Heart left ventricle (tissue), 16 donors: ENCODE measurements around the gene CSNK1D. TPM values are rescaled to one million over a fixed set of nuclear protein-coding genes. Genes with fewer than 3 reads are reported as not detected.
A peak's percentile ranks its signal among the peaks of the same experiment; 100 is the strongest.
"Not testable (repeated sequence)": the region's sequence is repeated elsewhere in the genome, so short reads cannot be mapped to it uniquely, and the experiment has no call there.

Source experiments
- ATAC-seq, 4 donors: fragments of 200-7000 bp; cut with Tn5 transposase; one replicate each; pipeline ENCODE4 v1.9.1; 2020 to 2022; ENCODE audit warnings: moderate library complexity in 4 of 4, mild to moderate bottlenecking in 3 of 4, moderate number of reproducible peaks in 1 of 4
- DNase-seq, 5 donors: peaks; one replicate each; pipeline ENCODE4 v3.0.0-alpha.2; 2020
- H3K27ac ChIP-seq, 12 donors: fragments of 200-600 bp; sonication (generic) in 4 of 12; one replicate each; pipeline versions ENCODE4 v1.5.0 to v1.8.0; 2016 to 2022; ENCODE audit warnings: mild to moderate bottlenecking in 2 of 12
- H3K27me3 ChIP-seq, 9 donors: fragments of 200-600 bp; sonication (generic) in 2 of 9; one replicate each; pipeline versions ENCODE4 v1.5.1 to v1.8.0; 2016 to 2022; ENCODE audit warnings: mild to moderate bottlenecking in 3 of 9
- H3K36me3 ChIP-seq, 9 donors: fragments of 200-600 bp; sonication (generic) in 2 of 9; one replicate each; pipeline versions ENCODE4 v1.5.0 to v1.8.0; 2018 to 2022; ENCODE audit warnings: mild to moderate bottlenecking in 2 of 9
- H3K4me1 ChIP-seq, 12 donors: fragments of 200-600 bp; sonication (generic) in 4 of 12; one replicate each; pipeline versions ENCODE4 v1.5.0 to v1.8.0; 2016 to 2022; ENCODE audit warnings: mild to moderate bottlenecking in 3 of 12
- H3K4me3 ChIP-seq, 12 donors: fragments of 200-600 bp; sonication (generic) in 4 of 12; one replicate each; pipeline versions ENCODE4 v1.5.0 to v1.8.0; 2017 to 2022; ENCODE audit warnings: mild to moderate bottlenecking in 9 of 12, moderate library complexity in 4 of 12
- H3K9me3 ChIP-seq, 12 donors: fragments of 200-600 bp; sonication (generic) in 4 of 12; one replicate each; pipeline versions ENCODE4 v1.5.0 to v1.8.0; 2016 to 2022; ENCODE audit warnings: mild to moderate bottlenecking in 1 of 12
- POLR2A ChIP-seq, 2 donors: fragments of 450-650 bp; IDR thresholded peaks; one replicate each; pipeline ENCODE4 v1.6.1; 2017; ENCODE audit warnings: antibody characterized with exemption in 2 of 2, mild to moderate bottlenecking in 2 of 2, moderate library complexity in 2 of 2
- WGBS, 4 donors: extraction: QIAGEN DNeasy Blood & Tissue Kit in 2 of 4; methylation state at CpG; one replicate each; pipeline versions ENCODE4 v1.1.5 to v1.1.7; 2013 to 2018; 5-methylcytosine and 5-hydroxymethylcytosine counted together
- intact Hi-C, 10 donors: fragments of 100-400 bp; cut with DNase I; formaldehyde crosslinking; loops; one replicate each; pipeline versions ENCODE4 v1.11.1 to v1.14.2; 2022
- polyA plus RNA-seq, 2 donors: library from polyadenylated mRNA; stranded (reverse); fragments of 200-250 nt; gene quantifications; one replicate each; pipeline ENCODE4 v1.2.3, GENCODE V29; 2013
- total RNA-seq, 9 donors: library from RNA; depleted of rRNA in 2 of 9; stranded (reverse); fragments of >200 nt in 2 of 9; fragmentation: NEBNext Ultra II Directional in 3 of 9; extraction: Animal tissue kit (Norgen Biotek cat#: 25700) in 3 of 9; gene quantifications; one replicate each; pipeline versions ENCODE4 v1.1.0 to v1.2.4, GENCODE V29; 2016 to 2023
- TF ChIP-seq, protein P1 (sequence below), 12 donors: fragments of 200-600 bp; sonication (generic) in 4 of 12; IDR thresholded peaks; one replicate each; pipeline versions ENCODE4 v1.5.0 to v1.8.0; 2018 to 2022; ENCODE audit warnings: antibody characterized with exemption in 12 of 12, mild to moderate bottlenecking in 5 of 12
- donor health status: ischemic (EF 13 %, LVEDD 7.1; RV severe dilation, severe dysfunction).
- donor health status: healthy with polysubstance abuse.
- donor health status: DM: no; HTN: yes; CAD: no.
- donor health status: DM: no; HTN: no; CAD: no.
- donor health status: ischemic (EF 25% LVEDD 6.9; RV normal size, moderate dysfunction).
- donor health status: ischemic (EF 25% LVEDD 5.7; RV mildly dilated, moderate dysfunction).
- donor health status: healthy.
- donor health status: DM: yes; HTN: yes; CAD: no.
- donor health status: ischemic (EF 35%, LVEDD 5.7; RV mildly dilated, moderate dysfunction).
- donor health status: nonischemic (EF 11% LVEDD 7.7; RV severe dilation, severe dysfunction).
- donor health status: DM: yes; HTN: yes; CAD: no.
- donor health status: PGD.
- donor health status: ischemic (EF 29% LVEDD 5.4; RV normal size, mild dysfunction).
- donor health status: nonischemic (EF 23%, LVEDD 6.1; RV moderate dilation, normal function).

The CSNK1D gene
- total and polyA plus RNA-seq, 11 donors = 38.4 to 88.1 (median 66.1) TPM

DNA sequence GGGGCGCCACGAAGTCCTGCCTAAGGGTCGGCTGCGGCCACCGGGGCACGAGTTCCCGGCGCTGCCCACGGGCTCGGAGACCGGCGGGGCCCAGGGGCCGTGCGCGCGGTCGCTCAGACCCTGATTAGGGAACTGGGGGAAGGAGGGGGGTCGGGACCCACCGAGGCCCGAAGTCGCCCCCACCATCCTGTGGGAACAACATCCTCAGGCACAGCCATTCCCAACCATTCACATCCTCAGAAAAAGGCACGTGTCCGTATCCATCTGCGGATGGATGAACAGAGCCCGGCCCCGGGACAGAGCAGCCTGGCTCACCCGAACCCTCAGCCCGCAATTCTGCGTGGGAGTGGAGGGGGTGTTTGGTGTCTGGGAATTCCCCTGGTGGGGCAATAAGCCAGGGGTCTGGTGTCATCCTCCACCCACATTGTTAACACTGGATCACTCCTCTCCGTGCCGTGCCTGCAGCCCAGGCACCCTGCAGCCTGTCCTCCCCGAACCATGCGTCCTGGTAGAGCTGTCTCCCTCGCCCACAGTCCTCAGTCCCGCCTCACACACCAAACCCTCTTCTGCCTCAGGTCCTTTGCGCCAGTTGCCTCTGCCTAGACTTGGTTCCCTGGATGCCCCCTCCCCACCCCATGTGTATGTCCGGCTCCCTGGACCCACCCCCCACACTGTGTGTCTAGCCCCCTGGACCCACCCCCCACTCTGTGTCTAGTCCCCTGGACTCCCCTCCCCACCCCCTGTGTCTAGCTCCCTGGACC, 60.1 kb downstream of the CSNK1D start:
- Histone ChIP-seq H3K9me3 (no peaks in the 10 kb centered on the region), H3K4me3 (peak overlapping the region; percentile 84 to 99 (median 92)), H3K4me1 (peaks cover 0 to 51% (median 30%) of the 10 kb centered on the region in 12 donors), H3K36me3 (no peaks in the 10 kb centered on the region), H3K27ac (peak overlapping the region; percentile 51 to 90 (median 84)), H3K27me3 (no peaks in the 10 kb centered on the region)
- TF ChIP-seq, protein P1, sequence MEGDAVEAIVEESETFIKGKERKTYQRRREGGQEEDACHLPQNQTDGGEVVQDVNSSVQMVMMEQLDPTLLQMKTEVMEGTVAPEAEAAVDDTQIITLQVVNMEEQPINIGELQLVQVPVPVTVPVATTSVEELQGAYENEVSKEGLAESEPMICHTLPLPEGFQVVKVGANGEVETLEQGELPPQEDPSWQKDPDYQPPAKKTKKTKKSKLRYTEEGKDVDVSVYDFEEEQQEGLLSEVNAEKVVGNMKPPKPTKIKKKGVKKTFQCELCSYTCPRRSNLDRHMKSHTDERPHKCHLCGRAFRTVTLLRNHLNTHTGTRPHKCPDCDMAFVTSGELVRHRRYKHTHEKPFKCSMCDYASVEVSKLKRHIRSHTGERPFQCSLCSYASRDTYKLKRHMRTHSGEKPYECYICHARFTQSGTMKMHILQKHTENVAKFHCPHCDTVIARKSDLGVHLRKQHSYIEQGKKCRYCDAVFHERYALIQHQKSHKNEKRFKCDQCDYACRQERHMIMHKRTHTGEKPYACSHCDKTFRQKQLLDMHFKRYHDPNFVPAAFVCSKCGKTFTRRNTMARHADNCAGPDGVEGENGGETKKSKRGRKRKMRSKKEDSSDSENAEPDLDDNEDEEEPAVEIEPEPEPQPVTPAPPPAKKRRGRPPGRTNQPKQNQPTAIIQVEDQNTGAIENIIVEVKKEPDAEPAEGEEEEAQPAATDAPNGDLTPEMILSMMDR (IDR thresholded peaks at IDR 0.05) = no peak
- TF ChIP-seq POLR2A (IDR thresholded peaks at IDR 0.05) = no peak
- peak in 3 of 4 donors; percentile 24 to 61 (median 25) for ATAC-seq
- intact Hi-C loops = loop anchor here in 2 of 10 donors (2.0 to 5.0 kb wide), 3 partner anchors 17 to 199 kb away; partner anchors contain the start of gene CSNK1D (in 1 of the 2)
- peak in 2 of 5 donors; percentile 43 to 71 for DNase-seq
- WGBS, 4 donors = 7 to 22% (median 13%) methylated on average over 18 to 37 of the region's 37 CpGs

DNA sequence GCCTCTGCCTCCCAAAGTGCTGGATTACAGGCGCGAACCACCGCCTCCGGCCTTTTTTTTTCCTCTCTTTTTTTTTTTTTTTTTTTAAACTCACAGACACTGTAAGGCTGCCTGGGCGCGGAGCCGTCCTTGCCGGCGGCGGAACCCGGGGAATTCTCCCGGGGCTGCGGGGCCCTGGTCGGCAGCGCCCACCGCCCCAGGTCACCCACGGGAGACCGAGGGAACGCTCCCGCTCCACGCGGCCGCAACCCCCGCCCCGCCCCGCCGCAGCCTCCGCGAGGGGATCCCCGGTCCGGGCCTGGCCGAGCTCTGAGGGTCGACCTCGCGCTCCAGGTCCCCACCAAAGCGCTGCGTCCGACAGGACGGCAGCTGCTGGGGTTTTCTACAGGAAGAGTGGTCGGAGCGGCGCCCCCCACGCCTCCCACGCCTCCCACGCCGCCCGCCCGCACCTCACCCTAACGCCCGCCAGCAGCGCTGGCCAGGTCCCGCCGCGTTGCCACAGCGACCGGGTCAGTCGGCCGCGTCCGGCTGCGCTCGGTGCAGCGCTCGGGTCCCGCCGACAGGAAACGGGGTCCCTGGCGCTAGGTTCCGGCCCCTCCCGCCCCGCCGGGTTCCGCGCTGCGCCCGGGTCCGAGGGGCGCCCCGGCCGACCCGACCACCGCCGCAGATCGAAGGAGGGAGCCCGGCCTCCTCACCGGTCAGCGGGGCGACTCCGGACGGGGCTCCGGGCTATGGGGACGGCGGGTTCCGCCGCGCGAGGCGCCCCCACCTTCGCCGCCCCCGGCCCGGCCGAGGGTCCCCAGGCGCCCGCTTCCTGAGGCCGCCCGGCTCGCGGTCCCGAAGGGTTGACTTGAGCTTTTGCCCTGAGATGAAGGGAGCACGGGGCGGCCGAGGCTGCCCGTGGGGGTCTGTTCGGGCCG, 60.9 kb downstream of the CSNK1D start, which contains the start of gene CCDC57:
Gene CCDC57, minus strand, starts transcription at position 512 of the 920 bp plus-strand sequence. CDS start 10,898 bp downstream, outside the sequence.
- intact Hi-C loops = loop anchor here in 2 of 10 donors (2.0 to 5.0 kb wide), 3 partner anchors 18 to 200 kb away; partner anchors contain the start of gene CSNK1D (in 1 of the 2)
- peak within 1 kb of the TSS; percentile 84 to 99 (median 92) for H3K4me3 ChIP-seq
- peaks cover 0 to 46% (median 27%) of the 10 kb centered on the region in 12 donors for H3K4me1 ChIP-seq
- H3K27ac ChIP-seq = peak within 1 kb of the TSS; percentile 51 to 90 (median 84)
- no peaks in the 10 kb centered on the region for H3K27me3 ChIP-seq
- DNase-seq = peak; percentile 83 to 92 (median 86)
- H3K9me3 ChIP-seq = no peaks in the 10 kb centered on the region
- peaks cover 0 to 1% (median 0%) of the 10 kb centered on the region in 9 donors for H3K36me3 ChIP-seq
- peak; percentile 39 to 86 (median 70) for ATAC-seq
- TF ChIP-seq, protein P1 (IDR thresholded peaks at IDR 0.05) = peak in 3 of 12 donors; percentile 3 to 8 (median 5)
- peak in 1 of 2 donors; percentile 66 for TF ChIP-seq POLR2A (IDR thresholded peaks at IDR 0.05)
- WGBS, 4 donors = 0 to 1% (median 0%) methylated on average over 14 to 116 of the region's 116 CpGs

DNA sequence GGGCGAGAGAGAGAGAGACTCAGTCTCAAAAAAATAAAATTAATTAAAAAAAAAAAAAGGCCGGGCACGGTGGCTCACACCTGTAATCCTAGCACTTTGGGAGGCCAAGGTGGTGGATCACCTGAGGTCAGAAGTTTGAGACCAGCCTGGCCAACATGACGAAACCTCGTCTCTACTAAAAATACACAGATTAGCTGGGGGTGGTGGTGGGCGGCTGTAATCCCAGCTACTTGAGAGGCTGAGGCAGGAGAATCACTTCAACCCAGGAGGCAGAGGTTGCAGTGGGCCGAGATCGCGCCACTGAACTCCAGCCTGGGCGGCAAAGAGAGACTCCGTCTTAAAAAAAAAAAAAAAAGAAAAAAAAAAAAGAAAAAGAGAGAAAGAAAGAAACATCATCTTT, 62.8 kb downstream of the CSNK1D start:
- not testable (repeated sequence) for H3K27ac ChIP-seq, H3K4me3 ChIP-seq, H3K36me3 ChIP-seq, H3K9me3 ChIP-seq, ATAC-seq, H3K27me3 ChIP-seq
- peak in 1 of 5 donors; percentile 10 for DNase-seq
- intact Hi-C loops = loop anchor here in 1 of 10 donors (5.0 kb wide), 2 partner anchors 62 to 202 kb away; partner anchors contain the start of gene CSNK1D
- WGBS, 4 donors = 89 to 96% (median 95%) methylated on average over 11 of the region's 11 CpGs
- peaks cover 0 to 36% (median 18%) of the 10 kb centered on the region in 12 donors for H3K4me1 ChIP-seq
